Upper lobe of left lung (tissue), 4 donors: Measurements from ENCODE around the gene DIAPH2.

Experiments
- CTCF ChIP-seq, 6 experiments: fragments of 450-650 bp in 4 of 6; fragments of 200-600 bp in 2 of 6; sonication (generic) in 2 of 6; IDR thresholded peaks; one replicate each; pipeline ENCODE4 v1.5.1; 2016 to 2019; ENCODE audit warnings: antibody characterized with exemption in 6 of 6
- POLR2A ChIP-seq, 4 donors: fragments of 450-650 bp; IDR thresholded peaks; one replicate each; pipeline ENCODE4 v1.5.1; 2016 to 2017; ENCODE audit warnings: antibody characterized with exemption in 4 of 4, mild to moderate bottlenecking in 2 of 4
- POLR2AphosphoS5 ChIP-seq, 2 donors: sonication (generic); formaldehyde crosslinking; IDR thresholded peaks; one replicate each; pipeline ENCODE4 v1.5.1; 2017; ENCODE audit warnings: antibody characterized with exemption in 2 of 2

GRCh38 chrX:97006167-97006566 is 321.5 kb downstream of the DIAPH2 start:
- TF ChIP-seq POLR2AphosphoS5 (IDR thresholded peaks at IDR 0.05) (no peak), POLR2A (IDR thresholded peaks at IDR 0.05) (no peak), CTCF (IDR thresholded peaks at IDR 0.05) (no peak)
